ENCODE measurements around the gene FGFBP1. TPM values are rescaled to one million over a fixed set of nuclear protein-coding genes. Genes with fewer than 3 reads are reported as not detected.

FGFBP1 gene
- total and polyA plus RNA-seq, 12 donors, result 0.13 TPM; not detected in 11

GRCh38 chr4:15894921-15895916 lies 43.3 kb downstream of the FGFBP1 start:
- Histone ChIP-seq H3K4me1 (no peaks in the 10 kb centered on the region), H3K9me3 (no peaks in the 10 kb centered on the region), H3K36me3 (no peaks in the 10 kb centered on the region), H3K27me3 (peaks cover 0 to 7% (median 0%) of the 10 kb centered on the region in 7 donors), H3K4me3 (no peak overlapping the region), H3K27ac (no peak overlapping the region)
- DNase-seq (no peak), ATAC-seq (no peak)
- intact Hi-C loops (cut with DNase I), result no loop called here
- 82 to 85% methylated on average over 4 of the region's 4 CpGs for WGBS, 2 donors
- no peak for TF ChIP-seq CTCF (IDR thresholded peaks at IDR 0.05)

- no peak overlapping the region for H3K27ac ChIP-seq
- H3K4me1 ChIP-seq, result no peaks in the 10 kb centered on the region
- no peak for TF ChIP-seq CTCF (IDR thresholded peaks at IDR 0.05)
- H3K36me3 ChIP-seq, result no peaks in the 10 kb centered on the region
- H3K27me3 ChIP-seq, result peaks cover 0 to 7% (median 0%) of the 10 kb centered on the region in 7 donors
- WGBS, 2 donors, result 86 to 91% methylated on average over 1 of the region's 1 CpG
- H3K4me3 ChIP-seq, result no peak overlapping the region
- DNase-seq, result no peak
- intact Hi-C loops (cut with DNase I), result no loop called here
- H3K9me3 ChIP-seq, result no peaks in the 10 kb centered on the region
- no peak for ATAC-seq
Measured at GRCh38 chr4:15894393-15894792, 44.1 kb downstream of the FGFBP1 start.

GRCh38 chr4:15893962-15894361 lies 44.6 kb downstream of the FGFBP1 start:
- intact Hi-C loops (cut with DNase I), result no loop called here
- WGBS, 2 donors, result 87 to 91% methylated on average over 4 of the region's 4 CpGs
- TF ChIP-seq CTCF (IDR thresholded peaks at IDR 0.05), result no peak
- Histone ChIP-seq H3K27ac (no peak overlapping the region), H3K36me3 (no peaks in the 10 kb centered on the region), H3K4me1 (no peaks in the 10 kb centered on the region), H3K9me3 (no peaks in the 10 kb centered on the region), H3K4me3 (no peak overlapping the region), H3K27me3 (peaks cover 0 to 7% (median 0%) of the 10 kb centered on the region in 7 donors)
- DNase-seq (no peak), ATAC-seq (no peak)

GRCh38 chr4:15891312-15891711 lies 47.2 kb downstream of the FGFBP1 start:
- peaks cover 0 to 7% (median 0%) of the 10 kb centered on the region in 7 donors for H3K27me3 ChIP-seq
- intact Hi-C loops (cut with DNase I), result no loop called here
- DNase-seq (no peak), ATAC-seq (no peak)
- 68 to 70% methylated on average over 4 of the region's 4 CpGs for WGBS, 2 donors
- no peak overlapping the region for H3K27ac ChIP-seq
- H3K4me1 ChIP-seq, result no peaks in the 10 kb centered on the region
- no peak overlapping the region for H3K4me3 ChIP-seq
- H3K9me3 ChIP-seq, result no peaks in the 10 kb centered on the region
- no peak for TF ChIP-seq CTCF (IDR thresholded peaks at IDR 0.05)
- H3K36me3 ChIP-seq, result no peaks in the 10 kb centered on the region
